ENCODE measurements around the gene ZNF81.
"Not testable (repeated sequence)": the region's sequence is repeated elsewhere in the genome, so short reads cannot be mapped to it uniquely, and the experiment has no call there.

Gene ZNF81

DNA sequence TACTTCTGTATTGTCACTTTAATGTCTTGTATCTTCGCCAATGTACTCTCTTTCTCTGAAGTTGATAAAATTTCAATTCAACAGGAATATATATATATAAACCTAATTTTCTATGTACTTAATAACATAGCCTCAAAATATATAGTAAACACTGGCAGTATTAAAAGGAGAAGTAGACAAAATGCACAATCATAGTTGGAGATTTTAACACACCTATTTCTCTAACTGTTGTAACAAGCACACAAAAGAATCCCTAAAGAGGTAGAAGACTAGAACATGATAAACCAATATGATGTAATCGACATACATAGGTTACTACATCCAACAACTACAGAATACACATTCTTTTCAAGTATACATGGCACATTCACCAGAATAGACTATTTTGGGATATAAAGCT is 65.5 kb downstream of the ZNF81 start:
- DNase-seq (ENCODE audit: low read depth) = no peak
- no peak overlapping the region for H3K4me3 ChIP-seq (ENCODE audit: low read depth, low read length)

DNA sequence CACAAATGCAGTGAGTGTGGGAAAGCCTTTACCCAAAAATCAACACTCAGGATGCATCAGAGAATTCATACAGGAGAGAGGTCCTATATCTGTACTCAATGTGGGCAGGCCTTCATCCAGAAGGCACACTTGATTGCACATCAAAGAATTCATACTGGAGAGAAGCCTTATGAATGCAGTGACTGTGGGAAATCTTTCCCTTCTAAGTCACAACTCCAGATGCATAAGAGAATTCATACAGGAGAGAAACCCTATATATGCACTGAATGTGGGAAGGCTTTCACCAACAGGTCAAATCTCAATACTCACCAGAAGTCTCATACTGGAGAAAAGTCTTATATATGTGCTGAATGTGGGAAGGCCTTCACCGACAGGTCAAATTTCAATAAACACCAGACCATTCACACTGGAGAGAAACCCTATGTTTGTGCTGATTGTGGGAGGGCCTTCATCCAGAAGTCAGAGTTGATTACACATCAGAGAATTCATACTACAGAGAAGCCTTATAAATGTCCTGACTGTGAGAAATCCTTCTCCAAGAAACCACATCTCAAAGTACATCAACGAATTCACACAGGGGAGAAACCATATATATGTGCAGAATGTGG is 79.3 kb downstream of the ZNF81 start:
- no peak for DNase-seq (ENCODE audit: low read depth)

DNA sequence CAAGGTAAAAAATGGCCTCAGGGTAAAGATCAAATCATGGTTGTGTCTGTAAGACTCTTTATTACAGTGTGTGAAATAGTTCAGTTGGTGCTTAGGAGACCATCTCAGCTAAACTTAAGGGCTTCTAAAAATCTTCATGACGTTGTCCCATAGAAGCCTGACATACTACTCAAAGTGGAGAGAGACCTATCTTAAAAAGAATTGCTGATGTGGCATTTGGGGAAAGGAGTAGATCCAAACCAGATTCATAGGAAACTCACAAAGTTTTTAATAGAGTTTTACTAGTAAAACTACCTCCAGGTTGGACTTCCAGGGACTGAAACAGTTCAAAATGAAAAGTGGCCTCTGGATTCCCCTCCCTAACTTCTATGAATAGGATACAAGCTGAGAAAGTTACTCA is 81.6 kb downstream of the ZNF81 start:
- no peak overlapping the region for H3K4me3 ChIP-seq (ENCODE audit: low read depth, low read length)
- no peak for DNase-seq (ENCODE audit: low read depth)

More for the DNA sequence above, 79.3 kb downstream of the ZNF81 start:
- H3K4me3 ChIP-seq (ENCODE audit: low read depth, low read length) = no peak overlapping the region

- H3K4me3 ChIP-seq (ENCODE audit: low read depth, low read length) = no peak overlapping the region
- no peak for DNase-seq (ENCODE audit: low read depth)
Measured at GRCh38 chrX:47927212-47927611, 90.5 kb downstream of the ZNF81 start.

- H3K4me3 ChIP-seq (ENCODE audit: low read depth, low read length); DNase-seq (ENCODE audit: low read depth): not testable (repeated sequence)
Measured at GRCh38 chrX:47931970-47932369, 95.3 kb downstream of the ZNF81 start.

DNA sequence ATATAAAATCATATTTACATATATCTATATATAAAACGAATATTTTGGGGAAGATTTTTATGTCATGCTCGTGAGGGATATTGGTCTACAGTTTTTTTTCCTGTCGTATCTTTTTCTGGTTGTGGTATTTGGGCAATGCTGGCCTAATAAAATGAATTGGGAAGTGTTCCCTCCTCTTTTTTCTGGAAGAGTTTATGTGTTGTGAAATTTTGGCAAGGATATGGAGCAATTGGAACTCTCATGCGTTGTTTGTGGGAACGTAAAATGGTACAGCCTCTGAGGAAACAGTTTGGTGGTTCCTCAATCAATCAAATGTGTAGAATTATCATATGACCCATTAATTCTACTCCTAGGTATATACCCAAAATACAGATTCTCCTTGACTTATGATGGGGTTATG is 97.2 kb downstream of the ZNF81 start:
- H3K4me3 ChIP-seq (ENCODE audit: low read depth, low read length) = no peak overlapping the region
- DNase-seq (ENCODE audit: low read depth) = no peak

- H3K4me3 ChIP-seq (ENCODE audit: low read depth, low read length) = no peak overlapping the region
- no peak for DNase-seq (ENCODE audit: low read depth)
Measured at GRCh38 chrX:47936224-47936939, 99.7 kb downstream of the ZNF81 start.

- no peak overlapping the region for H3K4me3 ChIP-seq (ENCODE audit: low read depth, low read length)
- DNase-seq (ENCODE audit: low read depth) = no peak
Measured at GRCh38 chrX:47936940-47937317, 100.2 kb downstream of the ZNF81 start.

GRCh38 chrX:47940448-47940847 is 103.7 kb downstream of the ZNF81 start:
- H3K4me3 ChIP-seq (ENCODE audit: low read depth, low read length) = no peak overlapping the region
- DNase-seq (ENCODE audit: low read depth) = no peak

DNA sequence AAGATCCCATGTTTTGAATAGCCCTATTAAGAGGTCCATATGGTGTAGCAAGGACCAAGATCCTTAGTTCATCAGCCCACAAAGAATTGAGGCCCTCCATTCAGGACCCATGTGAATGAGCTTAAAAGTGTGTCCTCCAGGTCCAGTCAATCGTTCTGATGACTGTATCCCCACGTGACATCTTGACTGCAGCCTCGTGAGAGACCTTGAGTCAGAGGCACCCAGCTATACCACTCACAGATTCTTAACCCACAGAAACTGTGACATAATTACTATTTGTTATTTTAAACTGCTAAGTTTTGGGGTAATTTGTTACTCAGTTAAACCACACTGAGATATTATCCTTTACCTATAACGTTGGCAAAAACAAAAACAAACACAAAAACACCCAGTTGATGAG is 104.7 kb downstream of the ZNF81 start:
- no peak for DNase-seq (ENCODE audit: low read depth)
- H3K4me3 ChIP-seq (ENCODE audit: low read depth, low read length) = no peak overlapping the region

DNA sequence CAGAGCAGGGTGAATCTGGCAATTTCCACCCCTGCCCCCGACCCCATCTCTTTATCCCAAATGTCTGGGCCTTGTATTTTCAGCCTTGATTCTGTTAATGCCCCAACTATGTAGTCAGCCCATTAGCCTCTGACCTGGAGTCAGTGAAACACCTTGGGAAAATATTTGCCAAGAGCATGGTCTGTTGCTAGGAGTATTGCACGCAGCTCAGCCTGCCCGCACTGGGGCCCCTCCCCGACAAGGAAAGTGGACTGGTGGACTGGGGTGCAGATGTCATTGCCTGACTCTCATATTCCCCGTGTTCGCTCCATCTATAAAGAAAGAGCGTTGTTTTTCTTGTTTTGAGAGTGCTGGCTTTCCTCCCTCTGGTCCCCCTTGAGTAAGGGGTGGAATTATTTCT is 118.6 kb downstream of the ZNF81 start:
- DNase-seq (ENCODE audit: low read depth); H3K4me3 ChIP-seq (ENCODE audit: low read depth, low read length): not testable (repeated sequence)

GRCh38 chrX:47956016-47956415 is 119.3 kb downstream of the ZNF81 start:
- no peak overlapping the region for H3K4me3 ChIP-seq (ENCODE audit: low read depth, low read length)
- no peak for DNase-seq (ENCODE audit: low read depth)

GRCh38 chrX:47958206-47958605 is 121.5 kb downstream of the ZNF81 start:
- DNase-seq (ENCODE audit: low read depth); H3K4me3 ChIP-seq (ENCODE audit: low read depth, low read length): not testable (repeated sequence)

- H3K4me3 ChIP-seq (ENCODE audit: low read depth, low read length) = no peak overlapping the region
- no peak for DNase-seq (ENCODE audit: low read depth)
Measured at GRCh38 chrX:47958761-47959342, 122.2 kb downstream of the ZNF81 start.

DNA sequence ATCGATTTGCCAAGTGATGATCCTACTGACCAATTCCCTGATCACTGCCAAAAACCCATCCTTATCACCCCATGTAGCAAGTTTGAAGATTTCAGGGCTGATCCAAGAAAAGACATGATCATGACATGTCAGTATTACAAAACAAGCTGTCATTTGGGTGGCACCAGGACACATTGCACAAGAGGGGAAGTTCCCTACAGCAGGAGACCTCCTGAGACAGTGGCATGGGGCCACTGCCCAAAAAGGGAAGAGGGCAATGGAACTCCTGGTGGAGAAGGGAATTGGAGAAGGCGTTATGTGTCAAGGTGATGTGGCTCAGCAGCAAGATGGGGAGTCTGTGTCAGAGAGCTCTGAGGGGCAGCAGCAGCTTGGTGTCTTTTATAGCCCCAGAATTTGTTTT is 123.7 kb downstream of the ZNF81 start:
- DNase-seq (ENCODE audit: low read depth) = no peak
- no peak overlapping the region for H3K4me3 ChIP-seq (ENCODE audit: low read depth, low read length)

DNA sequence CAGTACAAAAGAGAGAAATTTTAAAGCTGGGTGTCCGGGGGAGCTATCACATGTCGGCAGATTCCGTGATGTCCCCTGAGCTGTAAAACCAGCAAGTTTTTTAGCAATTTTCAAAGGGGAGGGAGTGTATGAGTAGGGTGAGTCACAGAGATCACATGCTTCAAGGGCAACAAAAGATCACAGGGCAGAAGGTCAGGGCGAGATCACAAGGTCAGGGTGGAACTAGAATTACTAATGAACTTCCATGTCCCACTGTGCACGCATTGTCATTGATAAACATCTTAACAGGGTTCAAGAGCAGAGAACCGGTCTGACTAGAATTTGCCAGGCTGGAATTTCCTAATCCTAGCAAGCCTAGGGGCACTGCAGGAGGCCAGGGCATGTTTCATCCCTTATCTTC is 125.1 kb downstream of the ZNF81 start:
- not testable (repeated sequence) for DNase-seq (ENCODE audit: low read depth); H3K4me3 ChIP-seq (ENCODE audit: low read depth, low read length)

- H3K4me3 ChIP-seq (ENCODE audit: low read depth, low read length); DNase-seq (ENCODE audit: low read depth): not testable (repeated sequence)
Measured at GRCh38 chrX:47965526-47965925, 128.8 kb downstream of the ZNF81 start.

Measured in skeletal muscle cell (primary cell).